ENCODE measurements around the gene CWH43. TPM values are rescaled to one million over a fixed set of nuclear protein-coding genes. Genes with fewer than 3 reads are reported as not detected.

The CWH43 gene
- total and polyA plus RNA-seq, 9 of the 15 experiments (the other 6 are each of a cell fraction or from before 2014, with no cell fraction given) = not detected

DNA sequence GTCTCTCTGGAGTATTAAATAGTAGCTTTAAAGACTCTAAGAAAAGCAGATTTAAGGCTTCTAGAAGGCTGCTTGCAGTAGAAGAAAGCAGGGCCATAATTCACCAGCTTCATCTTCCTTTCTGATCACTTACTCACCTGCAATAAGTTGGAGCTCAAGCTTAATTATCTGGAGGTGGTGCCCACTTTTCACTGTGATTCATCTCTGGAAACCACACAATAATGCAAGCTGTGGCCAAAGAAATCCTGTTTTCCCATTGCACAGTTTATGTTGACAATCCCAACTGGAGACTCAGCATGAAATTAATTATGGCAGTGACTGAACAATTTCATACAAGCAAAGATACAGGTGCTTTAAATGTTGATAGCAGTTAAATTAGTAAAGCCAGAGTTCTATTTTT is 14.7 kb downstream of the CWH43 start:
- FAIRE-seq (no peak), DNase-seq (ENCODE audit: extremely low read depth in 1 of 4, low spot score in 3 of 4) (no peak), ATAC-seq (no peak)
- no peak overlapping the region for H3K27ac ChIP-seq (ENCODE audit: extremely low read depth, low read depth, low read length)
- no peak overlapping the region for H3K4me2 ChIP-seq (ENCODE audit: insufficient read depth, low read length)
- no peaks in the 10 kb centered on the region for H3K36me3 ChIP-seq (ENCODE audit: control insufficient read depth, insufficient read depth, low read length)
- H4K20me1 ChIP-seq (replicated peaks; ENCODE audit: control insufficient read depth, insufficient read depth, low read length) = no peaks in the 10 kb centered on the region
- no peaks in the 10 kb centered on the region for H3K9me1 ChIP-seq (ENCODE audit: control insufficient read depth, insufficient read depth, low read length)
- in situ Hi-C loops (cut with MboI) = loop anchor here (25.0 kb wide), 1 partner anchor 311 kb away; no protein-coding TSS in a partner anchor
- no peak overlapping the region for H3K4me3 ChIP-seq
- POLR2A ChIA-PET = no interaction called here
- no peak for TF ChIP-seq DIDO1 (tag; IDR thresholded peaks at IDR 0.05; ENCODE audit: low read depth)
- no peak for TF ChIP-seq PPARD (CRISPR knock-in tag; IDR thresholded peaks at IDR 0.05)
- TF ChIP-seq ZC3H11A (IDR thresholded peaks at IDR 0.05; ENCODE audit: low read depth, low read length) = no peak
- no peak for TF ChIP-seq ZNF175 (CRISPR knock-in tag; IDR thresholded peaks at IDR 0.05; ENCODE audit: low read depth)
- no peak for TF ChIP-seq GATA2 (CRISPR knock-in tag; IDR thresholded peaks at IDR 0.05)
- TF ChIP-seq ZNF408 (CRISPR knock-in tag; IDR thresholded peaks at IDR 0.05; ENCODE audit: low read depth) = no peak
- TF ChIP-seq KLF16 (IDR thresholded peaks at IDR 0.05) = no peak
- no peak for TF ChIP-seq ZNF639 (CRISPR knock-in tag; conservative IDR thresholded peaks at IDR 0.05 in 1 of 2, IDR thresholded peaks at IDR 0.05 in 1 of 2)
- no peaks in the 10 kb centered on the region for H3K4me1 ChIP-seq (replicated peaks in 1 of 2; ENCODE audit: control insufficient read depth in 2 of 2, insufficient read depth in 2 of 2, low read length in 2 of 2)
- H3K9me3 ChIP-seq (replicated peaks; ENCODE audit: control insufficient read depth, insufficient read depth, low read depth, low read length) = no peaks in the 10 kb centered on the region
- H3K9ac ChIP-seq (ENCODE audit: insufficient read depth in 1 of 2, low read depth in 2 of 2, low read length in 2 of 2) = no peak overlapping the region
- intact Hi-C loops (cut with micrococcal nuclease) = no loop called here
- H3K79me2 ChIP-seq (ENCODE audit: control insufficient read depth, insufficient read depth, low read length) = no peaks in the 10 kb centered on the region
- BruUV-seq (replicated peaks) = no TSS peak
- H3K27me3 ChIP-seq (ENCODE audit: control insufficient read depth in 2 of 2, insufficient read depth in 2 of 2, low read length in 2 of 2) = no peaks in the 10 kb centered on the region; a peak in 1 of 5 replicates
- H2AFZ ChIP-seq (ENCODE audit: low read depth, low read length) = no peak overlapping the region
- CTCF ChIA-PET (ENCODE audit: low intra/inter-chr PET ratio) = no interaction called here
